HG02884 (cell line): ENCODE results near the gene PRR5.
"Not testable (repeated sequence)": the region's sequence is repeated elsewhere in the genome, so short reads cannot be mapped to it uniquely, and the experiment has no call there.

Experiments
- ATAC-seq: cut with Tn5 transposase; IDR thresholded peaks from one replicate; pipeline ENCODE4 v1.9.1; 2021; ENCODE audit warnings: mild to moderate bottlenecking, moderate library complexity; ENCODE audit not compliant: unreplicated experiment

PRR5 gene, protein sequence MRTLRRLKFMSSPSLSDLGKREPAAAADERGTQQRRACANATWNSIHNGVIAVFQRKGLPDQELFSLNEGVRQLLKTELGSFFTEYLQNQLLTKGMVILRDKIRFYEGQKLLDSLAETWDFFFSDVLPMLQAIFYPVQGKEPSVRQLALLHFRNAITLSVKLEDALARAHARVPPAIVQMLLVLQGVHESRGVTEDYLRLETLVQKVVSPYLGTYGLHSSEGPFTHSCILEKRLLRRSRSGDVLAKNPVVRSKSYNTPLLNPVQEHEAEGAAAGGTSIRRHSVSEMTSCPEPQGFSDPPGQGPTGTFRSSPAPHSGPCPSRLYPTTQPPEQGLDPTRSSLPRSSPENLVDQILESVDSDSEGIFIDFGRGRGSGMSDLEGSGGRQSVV

GRCh38 chr22:44701824-44702478 lies at the start of gene PRR5:
Gene PRR5 (plus strand): TSS chr22:44702204. CDS start chr22:44702475, 271 bp downstream.
- no peak for ATAC-seq

- not testable (repeated sequence) for ATAC-seq
Measured at GRCh38 chr22:44652866-44653265, 49.1 kb upstream of the PRR5 start.

- no peak for ATAC-seq
Measured at GRCh38 chr22:44658311-44658953, 43.6 kb upstream of the PRR5 start.

- no peak for ATAC-seq
Measured at GRCh38 chr22:44659140-44659539, 42.9 kb upstream of the PRR5 start.

DNA sequence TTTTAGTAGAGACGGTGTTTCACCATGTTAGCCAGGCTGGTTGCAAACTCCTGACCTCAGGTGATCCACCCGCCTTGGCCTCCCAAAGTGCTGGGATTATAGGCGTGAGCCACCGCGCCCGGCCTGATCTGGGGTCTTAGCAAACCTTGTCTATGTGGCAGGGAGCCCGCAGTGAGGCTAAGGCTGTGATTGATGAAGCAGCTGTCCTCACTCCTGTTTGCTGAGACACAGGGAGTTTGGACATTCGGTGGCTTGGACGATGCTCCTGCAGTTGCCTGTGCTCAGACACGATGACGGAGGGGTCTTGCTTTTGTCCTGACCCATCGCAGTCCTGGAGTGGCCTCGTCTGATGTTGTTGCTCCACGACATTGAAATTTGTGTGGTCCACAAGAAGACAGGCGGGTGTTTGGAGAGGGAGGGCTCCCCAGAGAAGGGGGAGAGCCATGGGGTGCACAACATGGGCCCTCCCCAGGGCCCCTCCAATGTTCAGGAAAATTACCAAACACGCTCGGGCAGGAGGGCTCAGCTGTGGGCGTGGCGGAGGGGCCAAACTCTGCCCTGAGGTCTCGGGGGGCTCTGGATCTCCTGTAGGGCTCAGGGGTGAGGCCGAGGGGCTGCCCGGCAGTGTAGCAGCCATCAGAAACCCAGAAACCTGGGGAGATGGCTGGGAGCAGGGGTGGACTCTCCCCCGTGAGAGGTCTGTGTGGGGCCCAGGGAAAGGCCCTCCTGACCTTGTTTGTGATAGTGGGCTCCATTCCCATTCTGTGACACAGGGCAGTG lies 41.8 kb upstream of the PRR5 start:
- ATAC-seq = no peak

DNA sequence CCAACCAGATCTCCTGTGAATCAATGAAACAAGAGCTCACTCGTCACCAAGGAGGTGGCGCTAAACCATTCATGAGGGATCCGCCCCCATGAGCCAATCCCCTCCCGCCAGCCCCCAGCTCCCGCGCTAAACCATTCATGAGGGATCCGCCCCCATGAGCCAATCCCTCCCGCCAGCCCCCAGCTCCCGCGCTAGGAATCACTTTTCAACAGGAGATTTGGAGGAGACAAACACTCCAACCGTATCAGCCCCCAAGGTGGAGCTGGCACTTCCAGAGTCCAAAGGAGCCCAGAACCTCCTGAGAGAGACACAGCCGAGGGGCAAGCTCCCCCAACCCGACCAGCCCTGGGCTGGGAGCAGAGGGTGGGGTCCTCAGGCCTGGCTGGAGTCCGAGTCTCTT lies 40.9 kb upstream of the PRR5 start:
- no peak for ATAC-seq

DNA sequence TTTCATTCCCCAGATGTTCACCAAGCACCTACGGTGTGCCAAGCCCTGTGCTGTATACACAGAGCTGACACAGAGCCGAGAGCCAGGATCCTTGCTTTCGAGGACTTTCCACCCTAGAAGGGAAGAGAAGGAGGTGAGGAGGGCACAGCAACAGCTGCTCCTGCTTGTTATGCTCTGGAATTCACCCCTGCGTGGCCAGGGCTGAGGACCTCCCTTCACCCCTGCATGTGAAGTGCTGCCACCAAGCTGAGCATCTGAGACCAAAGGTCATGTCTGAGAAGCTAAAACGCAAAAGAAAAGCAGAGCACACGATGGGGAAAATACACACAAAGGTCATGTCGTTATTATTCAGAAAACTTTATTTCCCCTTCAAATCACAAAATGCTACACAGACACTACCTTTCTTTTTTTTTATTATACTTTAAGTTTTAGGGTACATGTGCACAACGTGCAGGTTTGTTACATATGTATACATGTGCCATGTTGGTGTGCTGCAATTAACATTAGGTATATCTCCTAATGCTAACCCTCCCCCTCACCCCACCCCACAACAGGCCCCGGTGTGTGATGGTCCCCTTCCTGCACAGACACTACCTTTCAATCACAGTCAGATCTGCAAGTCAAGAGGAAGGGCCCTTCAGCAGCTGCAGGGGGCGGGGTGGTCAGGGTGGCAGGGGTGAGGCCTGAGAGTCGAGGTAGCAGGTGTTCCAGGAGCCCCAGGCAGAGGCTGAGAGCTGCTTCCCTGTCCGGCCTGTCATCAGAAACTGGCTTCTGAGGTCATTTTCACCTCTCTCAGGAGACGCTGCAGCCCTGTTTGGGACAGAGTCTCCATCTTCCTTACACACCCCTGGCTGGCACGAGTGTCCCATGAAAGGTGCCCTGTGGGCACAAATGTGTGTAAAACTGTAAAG lies 40.1 kb upstream of the PRR5 start:
- ATAC-seq = no peak

DNA sequence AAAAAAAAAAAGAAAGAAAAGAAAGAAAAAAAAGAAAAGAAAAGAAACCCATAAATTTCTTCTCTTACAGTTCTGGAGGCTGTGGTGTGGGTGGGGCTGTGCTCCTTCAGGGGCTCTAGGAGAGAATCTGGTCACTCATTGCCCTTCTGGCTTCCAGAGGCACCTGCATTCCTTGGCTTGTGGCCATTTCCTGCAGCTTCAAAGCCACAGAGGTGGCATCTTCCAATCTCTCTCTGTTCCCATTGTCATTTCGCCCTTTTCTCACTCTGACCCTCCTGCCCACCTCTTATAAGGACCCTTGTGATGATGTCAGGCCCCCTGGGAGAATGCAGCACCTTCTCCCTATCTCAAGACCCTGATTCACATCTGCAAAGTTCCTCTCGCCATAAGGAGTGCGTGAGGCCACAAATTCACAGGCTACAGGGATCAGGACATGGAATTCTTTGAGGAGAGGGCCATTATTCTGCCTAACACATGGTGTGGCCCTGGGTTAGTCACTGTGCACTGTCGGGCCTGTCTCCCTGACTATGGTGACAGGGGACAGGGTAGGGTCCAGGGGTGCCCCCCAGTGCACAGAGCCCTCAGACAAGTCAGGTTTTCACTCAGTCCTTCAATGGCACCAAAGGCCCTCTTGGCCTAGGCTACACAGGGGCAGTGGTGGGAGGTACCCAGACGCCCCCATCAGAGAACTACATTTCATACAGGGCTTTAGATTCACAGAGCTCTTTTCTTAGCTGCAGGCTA lies 38.6 kb upstream of the PRR5 start:
- ATAC-seq = no peak

GRCh38 chr22:44664149-44664548 lies 37.9 kb upstream of the PRR5 start:
- ATAC-seq = no peak

DNA sequence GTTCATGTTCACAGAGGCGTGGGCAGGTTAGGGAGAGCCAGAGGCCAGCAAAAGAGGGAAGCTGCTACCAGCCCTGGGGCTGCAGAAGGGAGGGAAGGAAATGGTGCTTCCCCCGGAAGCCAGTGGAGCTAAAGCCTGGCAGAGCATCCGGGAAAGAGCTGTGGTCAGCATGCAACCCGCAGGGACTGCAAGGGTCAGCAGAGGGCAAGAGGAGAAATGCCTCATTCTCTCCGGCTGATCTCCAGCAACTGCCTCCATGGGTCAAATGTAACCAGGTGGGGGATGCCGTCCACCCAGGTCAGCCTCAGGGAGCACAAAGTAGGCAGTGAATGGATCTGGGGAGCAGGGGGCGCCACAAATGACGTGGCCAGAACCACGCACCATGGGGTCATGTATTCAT lies 36.9 kb upstream of the PRR5 start:
- no peak for ATAC-seq

GRCh38 chr22:44666207-44666585 lies 35.8 kb upstream of the PRR5 start:
- no peak for ATAC-seq

DNA sequence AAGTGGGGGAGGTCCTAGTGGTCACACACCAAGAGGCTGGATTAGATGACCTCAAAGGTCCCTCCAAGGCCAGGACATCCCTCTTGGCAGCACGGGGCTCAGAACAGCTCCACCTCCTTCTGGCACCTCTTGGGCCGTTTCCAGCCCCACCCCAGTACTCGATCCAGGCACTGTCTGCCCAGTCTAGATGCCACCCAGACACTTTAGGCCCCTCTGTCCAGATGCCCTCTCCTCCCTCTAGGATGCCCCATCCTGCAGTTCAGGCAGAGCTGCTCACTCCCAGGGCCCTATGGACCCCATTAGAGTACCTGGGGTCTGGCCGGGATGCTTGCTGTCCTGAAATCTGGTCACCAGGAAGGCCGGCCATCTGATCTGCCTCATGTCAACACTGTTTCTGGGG lies 34.7 kb upstream of the PRR5 start:
- ATAC-seq = no peak

GRCh38 chr22:44667829-44668189 lies 34.2 kb upstream of the PRR5 start:
- no peak for ATAC-seq

DNA sequence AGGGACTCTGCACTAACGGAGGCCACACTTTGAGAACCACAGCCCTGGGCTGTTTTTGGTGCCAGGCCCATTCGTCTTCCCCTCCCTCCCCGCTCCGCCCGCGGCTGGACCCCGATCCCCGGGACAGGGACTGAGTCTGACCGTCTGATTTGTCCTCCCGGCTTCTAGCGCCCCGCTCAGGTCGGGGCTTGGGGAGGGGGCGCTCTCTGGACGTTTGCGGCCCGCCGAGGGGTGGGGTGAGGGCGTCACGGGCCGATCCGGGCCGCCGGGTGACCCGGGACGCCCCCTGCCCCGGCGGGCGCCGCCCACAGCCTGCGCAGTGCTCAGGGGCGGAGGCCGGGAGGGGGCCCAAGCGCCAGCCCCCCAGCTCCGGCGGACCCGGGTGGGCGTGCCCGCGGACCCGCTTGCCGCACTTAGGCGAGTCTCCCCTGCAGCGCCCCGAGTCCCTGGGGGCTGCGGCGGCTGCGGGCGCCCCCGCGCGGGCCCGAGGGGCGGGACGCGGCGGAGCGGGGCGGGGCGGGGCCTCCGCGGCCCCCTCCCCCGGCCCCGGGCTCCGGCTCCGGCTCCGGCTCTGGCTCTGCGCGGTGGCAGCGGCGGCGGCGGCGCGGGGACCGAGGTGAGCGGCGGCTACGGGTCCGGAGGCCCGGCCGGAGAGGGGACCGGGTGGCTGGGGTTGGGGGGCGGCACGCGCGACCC lies 33.7 kb upstream of the PRR5 start:
- no peak for ATAC-seq

- ATAC-seq = no peak
Measured at GRCh38 chr22:44668886-44669521, 33.0 kb upstream of the PRR5 start.

DNA sequence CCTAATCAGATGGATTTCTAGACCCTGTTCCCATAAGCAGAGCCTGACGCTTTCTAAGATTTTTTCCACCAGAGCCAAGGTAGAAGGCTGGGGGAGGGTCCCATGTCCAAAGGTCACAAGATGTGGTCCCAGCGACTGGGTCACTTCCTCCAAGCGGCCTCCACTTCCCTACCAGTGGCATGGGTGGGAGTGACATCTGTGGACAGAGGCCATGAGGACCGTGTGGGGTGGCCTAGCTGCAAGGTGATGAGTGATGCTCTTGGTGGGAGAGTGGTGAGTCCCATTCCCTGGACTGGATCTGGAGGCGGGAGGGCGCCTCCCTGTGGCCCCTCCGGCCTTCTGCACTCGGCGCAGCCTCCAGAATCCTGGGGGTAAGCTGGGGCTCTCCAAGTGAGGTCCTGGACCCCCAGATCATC lies 32.4 kb upstream of the PRR5 start:
- no peak for ATAC-seq

DNA sequence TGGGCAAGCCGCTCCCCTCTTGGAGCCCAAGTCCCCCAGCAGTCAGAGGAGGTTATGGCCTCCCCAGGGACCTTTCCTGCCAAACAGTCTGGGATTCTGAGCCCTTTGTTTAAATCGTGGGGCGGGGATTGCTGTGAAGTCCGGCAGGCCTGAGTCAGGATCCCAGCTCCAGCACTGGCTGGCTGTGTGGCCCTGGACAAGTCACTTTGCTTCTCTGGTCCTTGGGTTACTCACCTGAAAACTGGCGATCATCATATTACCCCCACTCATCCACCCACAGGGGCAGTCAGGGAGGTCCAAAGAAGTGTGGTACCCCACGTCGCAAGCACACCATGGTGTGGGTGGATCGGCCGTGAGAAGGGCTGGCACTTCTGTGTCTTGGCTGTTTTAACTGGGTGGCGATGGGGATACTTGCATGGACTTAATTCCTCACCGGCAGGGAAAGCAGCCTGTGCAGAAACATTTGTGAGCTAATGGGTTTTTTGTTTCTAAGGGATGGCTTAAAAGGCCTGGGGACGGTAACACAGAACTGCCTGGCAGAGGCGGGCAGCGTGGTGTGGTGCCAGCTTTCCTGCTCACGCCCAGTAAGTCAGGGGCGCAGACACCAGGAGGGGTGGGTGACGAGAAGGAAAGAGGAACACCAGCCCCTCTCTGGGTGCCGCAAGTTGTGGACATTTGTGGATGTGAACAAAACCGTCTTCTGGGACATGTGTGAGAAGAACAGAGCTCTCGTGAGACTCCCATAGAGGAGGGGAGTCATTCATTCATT lies 31.6 kb upstream of the PRR5 start:
- no peak for ATAC-seq

GRCh38 chr22:44671742-44672141 lies 30.3 kb upstream of the PRR5 start:
- ATAC-seq = no peak
